ENCODE results near the gene MATCAP1.

GRCh38 chr16:67216612-67217490 is 33.1 kb upstream of the MATCAP1 start:
- TF ChIP-seq CTCF (IDR thresholded peaks at IDR 0.05) (no peak), REST (IDR thresholded peaks at IDR 0.05) (no peak), CEBPB (IDR thresholded peaks at IDR 0.05) (no peak), POLR2A (IDR thresholded peaks at IDR 0.05; ENCODE audit: low read length) (no peak), RAD21 (conservative IDR thresholded peaks at IDR 0.05 in 1 of 2, IDR thresholded peaks at IDR 0.05 in 1 of 2) (no peak), KDM5A (IDR thresholded peaks at IDR 0.05) (no peak), SMC3 (IDR thresholded peaks at IDR 0.05) (no peak), ZFP36 (IDR thresholded peaks at IDR 0.05; ENCODE audit: borderline replicate concordance, partially characterized antibody) (no peak), ZNF302 (CRISPR knock-in tag; IDR thresholded peaks at IDR 0.05) (no peak), E2F6 (IDR thresholded peaks at IDR 0.05; ENCODE audit: borderline replicate concordance, low read depth) (no peak), EP300 (IDR thresholded peaks at IDR 0.05) (no peak)
